Middle frontal gyrus (tissue), 1 donor: ENCODE results near the gene RASGRP4.
"Not testable (repeated sequence)": the region's sequence is repeated elsewhere in the genome, so short reads cannot be mapped to it uniquely, and the experiment has no call there.

Experiments used
- DNase-seq: peaks from one replicate; pipeline ENCODE4 v3.0.0-alpha.2; 2015; ENCODE audit warnings: low spot score; ENCODE audit errors: extremely low spot score

Gene RASGRP4

GRCh38 chr19:38449518-38449917, 23.5 kb upstream of the RASGRP4 start:
- no peak for DNase-seq

GRCh38 chr19:38448225-38448624, 22.2 kb upstream of the RASGRP4 start:
- DNase-seq, result no peak

- no peak for DNase-seq
Measured at GRCh38 chr19:38445362-38445761, 19.3 kb upstream of the RASGRP4 start.

GRCh38 chr19:38444026-38444425, 18.0 kb upstream of the RASGRP4 start:
- DNase-seq, result no peak

GRCh38 chr19:38443458-38443999, 17.5 kb upstream of the RASGRP4 start:
- no peak for DNase-seq

GRCh38 chr19:38442736-38443135, 16.7 kb upstream of the RASGRP4 start:
- DNase-seq, result no peak

- DNase-seq, result no peak
Measured at GRCh38 chr19:38441657-38442348, 15.8 kb upstream of the RASGRP4 start.

GRCh38 chr19:38440592-38440991, 14.6 kb upstream of the RASGRP4 start:
- no peak for DNase-seq

- DNase-seq, result no peak
Measured at GRCh38 chr19:38437917-38438316, 11.9 kb upstream of the RASGRP4 start.

GRCh38 chr19:38437295-38437694, 11.3 kb upstream of the RASGRP4 start:
- no peak for DNase-seq

GRCh38 chr19:38434549-38435051, 8.6 kb upstream of the RASGRP4 start:
- DNase-seq, result no peak

- no peak for DNase-seq
Measured at GRCh38 chr19:38433268-38433733, 7.3 kb upstream of the RASGRP4 start, which contains the start of gene RYR1. RYR1 (plus strand) TSS chr19:38433691; CDS start chr19:38433830, 139 bp downstream.

GRCh38 chr19:38430931-38431330, 4.9 kb upstream of the RASGRP4 start:
- DNase-seq, result no peak

- DNase-seq, result no peak
Measured at GRCh38 chr19:38429811-38430156, 3.8 kb upstream of the RASGRP4 start.

GRCh38 chr19:38429055-38429810, 3.2 kb upstream of the RASGRP4 start:
- DNase-seq, result no peak

GRCh38 chr19:38427035-38427677, 1.1 kb upstream of the RASGRP4 start:
- not testable (repeated sequence) for DNase-seq

- no peak for DNase-seq
Measured at GRCh38 chr19:38425222-38425809, 703 bp downstream of the RASGRP4 start.

- DNase-seq, result no peak
Measured at GRCh38 chr19:38424272-38424671, 1.7 kb downstream of the RASGRP4 start.

GRCh38 chr19:38422438-38422837, 3.6 kb downstream of the RASGRP4 start:
- no peak for DNase-seq

GRCh38 chr19:38421856-38422255, 4.2 kb downstream of the RASGRP4 start:
- no peak for DNase-seq

- DNase-seq, result no peak
Measured at GRCh38 chr19:38420935-38421334, 5.1 kb downstream of the RASGRP4 start.
